Natural killer cell (primary cell): ENCODE measurements around the gene MAP3K4. TPM values are rescaled to one million over a fixed set of nuclear protein-coding genes. Genes with fewer than 3 reads are reported as not detected.

Experiments used
- ATAC-seq, 3 donors: fragments of 150-1000 bp in 2 of 3; fragments of 200-7000 bp in 1 of 3; cut with Tn5 transposase; 1 replicate in 1 of 3; 2 replicates in 2 of 3; pipeline ENCODE4 v1.10.0; 2021; ENCODE audit warnings: mild to moderate bottlenecking in 2 of 3, moderate library complexity in 2 of 3
- DNase-seq, 2 donors: peaks; one replicate each; pipeline versions ENCODE4 v3.0.0 to v3.0.0-alpha.2; 2013 to 2021; ENCODE audit warnings: mixed read lengths in 1 of 2
- H3K27ac ChIP-seq: one replicate; pipeline ENCODE4 v1.5.1; 2013; ENCODE audit warnings: mild to moderate bottlenecking, low read length
- H3K27me3 ChIP-seq: one replicate; pipeline ENCODE4 v1.6.1; 2013; ENCODE audit warnings: low read length; ENCODE audit not compliant: control insufficient read depth, insufficient read depth
- H3K36me3 ChIP-seq: one replicate; pipeline ENCODE4 v1.6.1; 2013; ENCODE audit warnings: low read length; ENCODE audit not compliant: control insufficient read depth, insufficient read depth
- H3K4me1 ChIP-seq: one replicate; pipeline ENCODE4 v1.6.1; 2013; ENCODE audit warnings: low read length; ENCODE audit not compliant: control insufficient read depth, insufficient read depth
- H3K4me3 ChIP-seq: one replicate; pipeline ENCODE4 v1.5.1; 2013; ENCODE audit warnings: low read length
- H3K9me3 ChIP-seq: one replicate; pipeline ENCODE4 v1.6.1; 2013; ENCODE audit warnings: low read length; ENCODE audit not compliant: control insufficient read depth, insufficient read depth
- H3K27ac Mint-ChIP-seq, 2 donors: one replicate each; pipeline ENCODE4 v1.8.0; 2022; ENCODE audit warnings: mild to moderate bottlenecking in 2 of 2, mixed read lengths in 2 of 2, moderate library complexity in 1 of 2
- H3K27me3 Mint-ChIP-seq, 2 donors: one replicate each; pipeline ENCODE4 v1.8.0; 2022; ENCODE audit warnings: low read depth in 2 of 2, mixed read lengths in 2 of 2
- H3K36me3 Mint-ChIP-seq: one replicate; pipeline ENCODE4 v1.8.0; 2022; ENCODE audit warnings: mixed read lengths
- H3K4me1 Mint-ChIP-seq, 2 donors: one replicate each; pipeline ENCODE4 v1.8.0; 2022; ENCODE audit warnings: mixed read lengths in 2 of 2
- H3K4me3 Mint-ChIP-seq: one replicate; pipeline ENCODE4 v1.8.0; 2022; ENCODE audit warnings: mild to moderate bottlenecking, moderate library complexity, mixed read lengths
- H3K9me3 Mint-ChIP-seq, 2 donors: one replicate each; pipeline ENCODE4 v1.8.0; 2022; ENCODE audit warnings: mixed read lengths in 2 of 2
- WGBS: methylation state at CpG from one replicate; pipeline ENCODE4 v1.1.7; 2013; ENCODE audit warnings: missing lambda C conversion rate; ENCODE audit not compliant: insufficient coverage; 5-methylcytosine and 5-hydroxymethylcytosine counted together
- intact Hi-C: fragments of 100-400 bp; cut with micrococcal nuclease; formaldehyde crosslinking; loops from one replicate; pipeline ENCODE4 v1.14.2; 2022
- total RNA-seq, 4 donors: library from RNA; stranded (reverse); fragments of 120-200 nt in 1 of 4; gene quantifications; one replicate each; pipeline versions ENCODE4 v1.2.3 to v1.2.4, GENCODE V29; 2013 to 2022
- TF ChIP-seq, protein P1 (sequence below): fragments of 200-600 bp; IDR thresholded peaks from one replicate; pipeline ENCODE4 v1.8.0; 2022; ENCODE audit warnings: antibody characterized with exemption

Gene MAP3K4
- total RNA-seq, 3 donors from 2014 or later (not counting 1 experiment from before 2014, with no cell fraction given), result 46.5 to 79.9 (median 67.0) TPM

- no peak overlapping the region for H3K4me3 Mint-ChIP-seq
- peaks cover 60% of the 10 kb centered on the region for H3K36me3 Mint-ChIP-seq
- H3K4me3 ChIP-seq, result no peak overlapping the region
- intact Hi-C loops, result no loop called here
- H3K27ac Mint-ChIP-seq, result no peak overlapping the region
- no peak overlapping the region for H3K27ac ChIP-seq
- no peaks in the 10 kb centered on the region for H3K9me3 Mint-ChIP-seq
- no peaks in the 10 kb centered on the region for H3K4me1 ChIP-seq
- TF ChIP-seq, protein P1, sequence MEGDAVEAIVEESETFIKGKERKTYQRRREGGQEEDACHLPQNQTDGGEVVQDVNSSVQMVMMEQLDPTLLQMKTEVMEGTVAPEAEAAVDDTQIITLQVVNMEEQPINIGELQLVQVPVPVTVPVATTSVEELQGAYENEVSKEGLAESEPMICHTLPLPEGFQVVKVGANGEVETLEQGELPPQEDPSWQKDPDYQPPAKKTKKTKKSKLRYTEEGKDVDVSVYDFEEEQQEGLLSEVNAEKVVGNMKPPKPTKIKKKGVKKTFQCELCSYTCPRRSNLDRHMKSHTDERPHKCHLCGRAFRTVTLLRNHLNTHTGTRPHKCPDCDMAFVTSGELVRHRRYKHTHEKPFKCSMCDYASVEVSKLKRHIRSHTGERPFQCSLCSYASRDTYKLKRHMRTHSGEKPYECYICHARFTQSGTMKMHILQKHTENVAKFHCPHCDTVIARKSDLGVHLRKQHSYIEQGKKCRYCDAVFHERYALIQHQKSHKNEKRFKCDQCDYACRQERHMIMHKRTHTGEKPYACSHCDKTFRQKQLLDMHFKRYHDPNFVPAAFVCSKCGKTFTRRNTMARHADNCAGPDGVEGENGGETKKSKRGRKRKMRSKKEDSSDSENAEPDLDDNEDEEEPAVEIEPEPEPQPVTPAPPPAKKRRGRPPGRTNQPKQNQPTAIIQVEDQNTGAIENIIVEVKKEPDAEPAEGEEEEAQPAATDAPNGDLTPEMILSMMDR, result no peak
- H3K36me3 ChIP-seq, result peaks cover 86% of the 10 kb centered on the region
- DNase-seq (no peak), ATAC-seq (no peak)
- peaks cover 0 to 6% of the 10 kb centered on the region in 2 donors for H3K4me1 Mint-ChIP-seq
- H3K27me3 ChIP-seq, result no peaks in the 10 kb centered on the region
- 97% methylated on average over 22 of the region's 23 CpGs for WGBS
- H3K9me3 ChIP-seq, result no peaks in the 10 kb centered on the region
- no peaks in the 10 kb centered on the region for H3K27me3 Mint-ChIP-seq
Measured at GRCh38 chr6:161107779-161108730, 116.5 kb downstream of the MAP3K4 start.

- no peak overlapping the region for H3K27ac ChIP-seq
- no peak for DNase-seq
- Mint-ChIP-seq H3K9me3 (no peaks in the 10 kb centered on the region), H3K27me3 (no peaks in the 10 kb centered on the region), H3K4me1 (no peaks in the 10 kb centered on the region), H3K27ac (no peak overlapping the region), H3K36me3 (peaks cover 57% of the 10 kb centered on the region), H3K4me3 (no peak overlapping the region)
- no peaks in the 10 kb centered on the region for H3K9me3 ChIP-seq
- TF ChIP-seq, protein P1, result no peak
- no peaks in the 10 kb centered on the region for H3K4me1 ChIP-seq
- 95% methylated on average over 5 of the region's 5 CpGs for WGBS
- no peak overlapping the region for H3K4me3 ChIP-seq
- ATAC-seq, result no peak
- H3K36me3 ChIP-seq, result peaks cover 83% of the 10 kb centered on the region
- H3K27me3 ChIP-seq, result no peaks in the 10 kb centered on the region
- intact Hi-C loops, result no loop called here
Measured at GRCh38 chr6:161108916-161109315, 117.3 kb downstream of the MAP3K4 start.

GRCh38 chr6:161109366-161109765, 117.8 kb downstream of the MAP3K4 start:
- Histone ChIP-seq H3K27me3 (no peaks in the 10 kb centered on the region), H3K4me3 (no peak overlapping the region), H3K9me3 (no peaks in the 10 kb centered on the region), H3K4me1 (no peaks in the 10 kb centered on the region), H3K36me3 (peaks cover 86% of the 10 kb centered on the region), H3K27ac (no peak overlapping the region)
- ATAC-seq, result no peak
- 93% methylated on average over 3 of the region's 4 CpGs for WGBS
- Mint-ChIP-seq H3K27ac (no peak overlapping the region), H3K4me3 (no peak overlapping the region), H3K36me3 (peaks cover 57% of the 10 kb centered on the region), H3K27me3 (no peaks in the 10 kb centered on the region), H3K9me3 (no peaks in the 10 kb centered on the region), H3K4me1 (no peaks in the 10 kb centered on the region)
- intact Hi-C loops, result no loop called here
- no peak for DNase-seq
- TF ChIP-seq, protein P1, result no peak
